Measurements from ENCODE around the gene SH3BP2.

The SH3BP2 gene

GRCh38 chr4:2824836-2825381, 32.0 kb downstream of the SH3BP2 start:
- DNase-seq (ENCODE audit: low read depth, low spot score) = no peak
- no peak overlapping the region for H3K4me3 ChIP-seq (ENCODE audit: low read length)
- H3K36me3 ChIP-seq (ENCODE audit: control insufficient read depth, insufficient read depth, low read length) = peaks cover 54% of the 10 kb centered on the region
- H3K4me1 ChIP-seq (ENCODE audit: control insufficient read depth, insufficient read depth, low read length) = no peaks in the 10 kb centered on the region
- no peaks in the 10 kb centered on the region for H3K27me3 ChIP-seq (ENCODE audit: control insufficient read depth, insufficient read depth, low read length)
- H3K27ac ChIP-seq (ENCODE audit: low read length) = no peak overlapping the region
- H3K9me3 ChIP-seq (ENCODE audit: control insufficient read depth, insufficient read depth, low read length) = no peaks in the 10 kb centered on the region
- WGBS (ENCODE audit: insufficient coverage, insufficient read length) = no CpG with 5 or more reads among the region's 17 CpGs

- DNase-seq (ENCODE audit: low read depth, low spot score) = no peak
- Histone ChIP-seq H3K4me3 (ENCODE audit: low read length) (no peak overlapping the region), H3K27ac (ENCODE audit: low read length) (no peak overlapping the region), H3K9me3 (ENCODE audit: control insufficient read depth, insufficient read depth, low read length) (no peaks in the 10 kb centered on the region), H3K27me3 (ENCODE audit: control insufficient read depth, insufficient read depth, low read length) (no peaks in the 10 kb centered on the region), H3K4me1 (ENCODE audit: control insufficient read depth, insufficient read depth, low read length) (no peaks in the 10 kb centered on the region), H3K36me3 (ENCODE audit: control insufficient read depth, insufficient read depth, low read length) (peaks cover 59% of the 10 kb centered on the region)
- WGBS (ENCODE audit: insufficient coverage, insufficient read length) = no CpG with 5 or more reads among the region's 13 CpGs
These were observed 32.9 kb downstream of the SH3BP2 start for GRCh38 chr4:2825740-2826139.

GRCh38 chr4:2827071-2827873, 34.4 kb downstream of the SH3BP2 start:
- Histone ChIP-seq H3K9me3 (ENCODE audit: control insufficient read depth, insufficient read depth, low read length) (no peaks in the 10 kb centered on the region), H3K36me3 (ENCODE audit: control insufficient read depth, insufficient read depth, low read length) (peaks cover 70% of the 10 kb centered on the region), H3K27ac (ENCODE audit: low read length) (no peak overlapping the region), H3K27me3 (ENCODE audit: control insufficient read depth, insufficient read depth, low read length) (no peaks in the 10 kb centered on the region), H3K4me3 (ENCODE audit: low read length) (no peak overlapping the region), H3K4me1 (ENCODE audit: control insufficient read depth, insufficient read depth, low read length) (peaks cover 2% of the 10 kb centered on the region; the same call in 1 of the 2 replicates)
- WGBS (ENCODE audit: insufficient coverage, insufficient read length) = no CpG with 5 or more reads among the region's 31 CpGs
- DNase-seq (ENCODE audit: low read depth, low spot score) = no peak

- H3K9me3 ChIP-seq (ENCODE audit: control insufficient read depth, insufficient read depth, low read length) = no peaks in the 10 kb centered on the region
- no CpG with 5 or more reads among the region's 24 CpGs for WGBS (ENCODE audit: insufficient coverage, insufficient read length)
- no peak overlapping the region for H3K4me3 ChIP-seq (ENCODE audit: low read length)
- H3K27me3 ChIP-seq (ENCODE audit: control insufficient read depth, insufficient read depth, low read length) = no peaks in the 10 kb centered on the region
- peaks cover 2% of the 10 kb centered on the region; the same call in 1 of the 2 replicates for H3K4me1 ChIP-seq (ENCODE audit: control insufficient read depth, insufficient read depth, low read length)
- H3K27ac ChIP-seq (ENCODE audit: low read length) = no peak overlapping the region
- no peak for DNase-seq (ENCODE audit: low read depth, low spot score)
- peaks cover 73% of the 10 kb centered on the region for H3K36me3 ChIP-seq (ENCODE audit: control insufficient read depth, insufficient read depth, low read length)
These were observed 35.2 kb downstream of the SH3BP2 start for GRCh38 chr4:2827874-2828751.

GRCh38 chr4:2828758-2829181, 35.9 kb downstream of the SH3BP2 start:
- peaks cover 2% of the 10 kb centered on the region; the same call in 1 of the 2 replicates for H3K4me1 ChIP-seq (ENCODE audit: control insufficient read depth, insufficient read depth, low read length)
- no peaks in the 10 kb centered on the region for H3K9me3 ChIP-seq (ENCODE audit: control insufficient read depth, insufficient read depth, low read length)
- no peak overlapping the region for H3K4me3 ChIP-seq (ENCODE audit: low read length)
- no peak for DNase-seq (ENCODE audit: low read depth, low spot score)
- peaks cover 71% of the 10 kb centered on the region for H3K36me3 ChIP-seq (ENCODE audit: control insufficient read depth, insufficient read depth, low read length)
- H3K27ac ChIP-seq (ENCODE audit: low read length) = no peak overlapping the region
- WGBS (ENCODE audit: insufficient coverage, insufficient read length) = no CpG with 5 or more reads among the region's 17 CpGs
- no peaks in the 10 kb centered on the region for H3K27me3 ChIP-seq (ENCODE audit: control insufficient read depth, insufficient read depth, low read length)

- Histone ChIP-seq H3K27me3 (ENCODE audit: control insufficient read depth, insufficient read depth, low read length) (no peaks in the 10 kb centered on the region), H3K9me3 (ENCODE audit: control insufficient read depth, insufficient read depth, low read length) (no peaks in the 10 kb centered on the region), H3K4me3 (ENCODE audit: low read length) (no peak overlapping the region), H3K36me3 (ENCODE audit: control insufficient read depth, insufficient read depth, low read length) (peaks cover 71% of the 10 kb centered on the region), H3K4me1 (ENCODE audit: control insufficient read depth, insufficient read depth, low read length) (peaks cover 2% of the 10 kb centered on the region; the same call in 1 of the 2 replicates), H3K27ac (ENCODE audit: low read length) (no peak overlapping the region)
- no CpG with 5 or more reads among the region's 18 CpGs for WGBS (ENCODE audit: insufficient coverage, insufficient read length)
- no peak for DNase-seq (ENCODE audit: low read depth, low spot score)
These were observed 36.5 kb downstream of the SH3BP2 start for GRCh38 chr4:2829321-2829932.

GRCh38 chr4:2829933-2830451, 37.1 kb downstream of the SH3BP2 start:
- H3K27ac ChIP-seq (ENCODE audit: low read length) = no peak overlapping the region
- no CpG with 5 or more reads among the region's 19 CpGs for WGBS (ENCODE audit: insufficient coverage, insufficient read length)
- H3K27me3 ChIP-seq (ENCODE audit: control insufficient read depth, insufficient read depth, low read length) = no peaks in the 10 kb centered on the region
- H3K4me3 ChIP-seq (ENCODE audit: low read length) = no peak overlapping the region
- peaks cover 68% of the 10 kb centered on the region for H3K36me3 ChIP-seq (ENCODE audit: control insufficient read depth, insufficient read depth, low read length)
- H3K9me3 ChIP-seq (ENCODE audit: control insufficient read depth, insufficient read depth, low read length) = no peaks in the 10 kb centered on the region
- H3K4me1 ChIP-seq (ENCODE audit: control insufficient read depth, insufficient read depth, low read length) = peaks cover 2% of the 10 kb centered on the region; the same call in 1 of the 2 replicates
- no peak for DNase-seq (ENCODE audit: low read depth, low spot score)

GRCh38 chr4:2830632-2831610, 38.0 kb downstream of the SH3BP2 start:
- Histone ChIP-seq H3K9me3 (ENCODE audit: control insufficient read depth, insufficient read depth, low read length) (no peaks in the 10 kb centered on the region), H3K4me1 (ENCODE audit: control insufficient read depth, insufficient read depth, low read length) (peaks cover 2% of the 10 kb centered on the region; the same call in 1 of the 2 replicates), H3K36me3 (ENCODE audit: control insufficient read depth, insufficient read depth, low read length) (peaks cover 65% of the 10 kb centered on the region), H3K27me3 (ENCODE audit: control insufficient read depth, insufficient read depth, low read length) (no peaks in the 10 kb centered on the region), H3K27ac (ENCODE audit: low read length) (no peak overlapping the region), H3K4me3 (ENCODE audit: low read length) (no peak overlapping the region)
- WGBS (ENCODE audit: insufficient coverage, insufficient read length) = no CpG with 5 or more reads among the region's 37 CpGs
- DNase-seq (ENCODE audit: low read depth, low spot score) = no peak

GRCh38 chr4:2831611-2832308, 38.9 kb downstream of the SH3BP2 start:
- Histone ChIP-seq H3K9me3 (ENCODE audit: control insufficient read depth, insufficient read depth, low read length) (no peaks in the 10 kb centered on the region), H3K4me1 (ENCODE audit: control insufficient read depth, insufficient read depth, low read length) (peaks cover 2% of the 10 kb centered on the region; the same call in 1 of the 2 replicates), H3K36me3 (ENCODE audit: control insufficient read depth, insufficient read depth, low read length) (peaks cover 64% of the 10 kb centered on the region), H3K27me3 (ENCODE audit: control insufficient read depth, insufficient read depth, low read length) (no peaks in the 10 kb centered on the region), H3K4me3 (ENCODE audit: low read length) (no peak overlapping the region), H3K27ac (ENCODE audit: low read length) (no peak overlapping the region)
- DNase-seq (ENCODE audit: low read depth, low spot score) = no peak
- no CpG with 5 or more reads among the region's 36 CpGs for WGBS (ENCODE audit: insufficient coverage, insufficient read length)
